ENCODE results near the gene SRSF7.
"Not testable (repeated sequence)": the region's sequence is repeated elsewhere in the genome, so short reads cannot be mapped to it uniquely, and the experiment has no call there.

The SRSF7 gene

GRCh38 chr2:38733300-38733971 is 17.7 kb downstream of the SRSF7 start:
- TF ChIP-seq GATA1 (IDR thresholded peaks at IDR 0.05; ENCODE audit: low read depth, low read length), result no peak
- TF ChIP-seq POLR2A (IDR thresholded peaks at IDR 0.05; ENCODE audit: low read length), result no peak
- no peak for DNase-seq

- no peak for TF ChIP-seq GATA1 (IDR thresholded peaks at IDR 0.05; ENCODE audit: low read depth, low read length)
- no peak for TF ChIP-seq POLR2A (IDR thresholded peaks at IDR 0.05; ENCODE audit: low read length)
- no peak for DNase-seq
Measured at GRCh38 chr2:38731684-38732221, 19.4 kb downstream of the SRSF7 start.

GRCh38 chr2:38731090-38731489 is 20.1 kb downstream of the SRSF7 start:
- DNase-seq, result no peak

GRCh38 chr2:38728694-38729093 is 22.5 kb downstream of the SRSF7 start:
- no peak for DNase-seq

More at GRCh38 chr2:38731090-38731489, 20.1 kb downstream of the SRSF7 start:
- TF ChIP-seq POLR2A (IDR thresholded peaks at IDR 0.05; ENCODE audit: low read length) (no peak), GATA1 (IDR thresholded peaks at IDR 0.05; ENCODE audit: low read depth, low read length) (no peak)

GRCh38 chr2:38727661-38728060 is 23.5 kb downstream of the SRSF7 start:
- no peak for TF ChIP-seq POLR2A (IDR thresholded peaks at IDR 0.05; ENCODE audit: low read length)
- TF ChIP-seq GATA1 (IDR thresholded peaks at IDR 0.05; ENCODE audit: low read depth, low read length), result no peak
- no peak for DNase-seq

More at GRCh38 chr2:38728694-38729093, 22.5 kb downstream of the SRSF7 start:
- no peak for TF ChIP-seq GATA1 (IDR thresholded peaks at IDR 0.05; ENCODE audit: low read depth, low read length)

GRCh38 chr2:38723173-38723572 is 28.0 kb downstream of the SRSF7 start:
- TF ChIP-seq GATA1 (IDR thresholded peaks at IDR 0.05; ENCODE audit: low read depth, low read length), result no peak
- TF ChIP-seq POLR2A (IDR thresholded peaks at IDR 0.05; ENCODE audit: low read length), result no peak
- DNase-seq, result no peak

GRCh38 chr2:38722271-38723061 is 28.7 kb downstream of the SRSF7 start:
- DNase-seq, result no peak
- no peak for TF ChIP-seq GATA1 (IDR thresholded peaks at IDR 0.05; ENCODE audit: low read depth, low read length)
- TF ChIP-seq POLR2A (IDR thresholded peaks at IDR 0.05; ENCODE audit: low read length), result no peak

- TF ChIP-seq GATA1 (IDR thresholded peaks at IDR 0.05; ENCODE audit: low read depth, low read length) (no peak), POLR2A (IDR thresholded peaks at IDR 0.05; ENCODE audit: low read length) (no peak)
- DNase-seq, result peak in 1 of 2 experiments; percentile 30
Measured at GRCh38 chr2:38720613-38721241, 30.4 kb downstream of the SRSF7 start.

GRCh38 chr2:38719706-38720105 is 31.5 kb downstream of the SRSF7 start:
- TF ChIP-seq POLR2A (IDR thresholded peaks at IDR 0.05; ENCODE audit: low read length), result no peak
- no peak for TF ChIP-seq GATA1 (IDR thresholded peaks at IDR 0.05; ENCODE audit: low read depth, low read length)
- DNase-seq, result no peak

GRCh38 chr2:38718601-38719000 is 32.6 kb downstream of the SRSF7 start:
- DNase-seq, result no peak
- TF ChIP-seq GATA1 (IDR thresholded peaks at IDR 0.05; ENCODE audit: low read depth, low read length) (no peak), POLR2A (IDR thresholded peaks at IDR 0.05; ENCODE audit: low read length) (no peak)

GRCh38 chr2:38716185-38716584 is 35.0 kb downstream of the SRSF7 start:
- no peak for DNase-seq
- TF ChIP-seq POLR2A (IDR thresholded peaks at IDR 0.05; ENCODE audit: low read length) (no peak), GATA1 (IDR thresholded peaks at IDR 0.05; ENCODE audit: low read depth, low read length) (no peak)

GRCh38 chr2:38714941-38715340 is 36.2 kb downstream of the SRSF7 start:
- DNase-seq, result not testable (repeated sequence)

- no peak for DNase-seq
- TF ChIP-seq POLR2A (IDR thresholded peaks at IDR 0.05; ENCODE audit: low read length) (no peak), GATA1 (IDR thresholded peaks at IDR 0.05; ENCODE audit: low read depth, low read length) (no peak)
Measured at GRCh38 chr2:38713338-38713737, 37.8 kb downstream of the SRSF7 start.

- TF ChIP-seq GATA1 (IDR thresholded peaks at IDR 0.05; ENCODE audit: low read depth, low read length) (no peak), POLR2A (IDR thresholded peaks at IDR 0.05; ENCODE audit: low read length) (no peak)
- DNase-seq, result no peak
Measured at GRCh38 chr2:38712871-38713270, 38.3 kb downstream of the SRSF7 start.
